Esophagus squamous epithelium (tissue), 4 donors: ENCODE data around the gene EBPL.

Experiments
- CTCF ChIP-seq, 6 experiments: fragments of 450-650 bp in 4 of 6; fragments of 200-600 bp in 2 of 6; sonication (generic) in 2 of 6; IDR thresholded peaks; one replicate each; pipeline ENCODE4 v1.5.1; 2016 to 2019; ENCODE audit warnings: antibody characterized with exemption in 6 of 6, mild to moderate bottlenecking in 4 of 6, moderate library complexity in 4 of 6
- POLR2A ChIP-seq, 4 donors: fragments of 450-650 bp; IDR thresholded peaks; one replicate each; pipeline ENCODE4 v1.6.1; 2017; ENCODE audit warnings: antibody characterized with exemption in 4 of 4, mild to moderate bottlenecking in 4 of 4, moderate library complexity in 3 of 4

- TF ChIP-seq CTCF (IDR thresholded peaks at IDR 0.05), result no peak
- no peak for TF ChIP-seq POLR2A (IDR thresholded peaks at IDR 0.05)
These were observed 23.5 kb upstream of the EBPL start for GRCh38 chr13:49714757-49715156.
